Lung (tissue), 12 donors: ENCODE measurements around the gene MAB21L1. TPM values are rescaled to one million over a fixed set of nuclear protein-coding genes. Genes with fewer than 3 reads are reported as not detected.

Experiments
- ATAC-seq: fragments of 200-7000 bp; cut with Tn5 transposase; one replicate; pipeline ENCODE4 v1.9.1; 2020; ENCODE audit warnings: moderate number of reproducible peaks; ENCODE audit not compliant: insufficient read depth, low FRiP score
- DNase-seq, 3 donors: peaks; one replicate each; pipeline ENCODE4 v3.0.0-alpha.2; 2013 to 2017
- H3K27ac ChIP-seq, 2 donors: one replicate each; pipeline ENCODE4 v1.5.1; 2013; ENCODE audit warnings: mild to moderate bottlenecking in 2 of 2, moderate library complexity in 2 of 2, control low read depth in 1 of 2, inconsistent platforms in 1 of 2, low read depth in 1 of 2, low read length in 1 of 2
- H3K27me3 ChIP-seq, 3 donors: one replicate each; pipeline ENCODE4 v1.5.1; 2013; ENCODE audit warnings: low read length in 2 of 3; ENCODE audit not compliant: control insufficient read depth in 3 of 3, insufficient read depth in 3 of 3
- H3K36me3 ChIP-seq, 4 donors: one replicate each; pipeline ENCODE4 v1.5.1; 2013; ENCODE audit warnings: low read length in 4 of 4, mild to moderate bottlenecking in 1 of 4, moderate library complexity in 1 of 4; ENCODE audit not compliant: control insufficient read depth in 4 of 4, insufficient read depth in 4 of 4
- H3K4me1 ChIP-seq, 5 donors: one replicate each; pipeline ENCODE4 v1.5.1; 2013; ENCODE audit warnings: low read length in 5 of 5, mild to moderate bottlenecking in 2 of 5, moderate library complexity in 1 of 5; ENCODE audit not compliant: control insufficient read depth in 5 of 5, insufficient read depth in 5 of 5
- H3K4me3 ChIP-seq: one replicate; pipeline ENCODE4 v1.5.1; 2013; ENCODE audit warnings: mild to moderate bottlenecking, control low read depth, moderate library complexity
- H3K9ac ChIP-seq, 2 donors: one replicate each; pipeline ENCODE4 v1.5.1; 2013; ENCODE audit warnings: low read length in 2 of 2, control low read depth in 1 of 2; ENCODE audit not compliant: insufficient read depth in 1 of 2
- H3K9me3 ChIP-seq, 4 donors: one replicate each; pipeline ENCODE4 v1.5.1; 2013; ENCODE audit warnings: low read length in 3 of 4, mild to moderate bottlenecking in 1 of 4, moderate library complexity in 1 of 4; ENCODE audit not compliant: control insufficient read depth in 4 of 4, insufficient read depth in 3 of 4
- CTCF ChIP-seq: IDR thresholded peaks from 2 replicates; pipeline ENCODE4 v1.5.1; 2012; ENCODE audit warnings: mild to moderate bottlenecking; ENCODE audit errors: control extremely low read depth, extremely low read depth
- WGBS, 2 donors: extraction: QIAGEN DNeasy Blood & Tissue Kit; methylation state at CpG; one replicate each; pipeline ENCODE4 v1.1.7; 2013; 5-methylcytosine and 5-hydroxymethylcytosine counted together
- polyA plus RNA-seq, 2 donors: library from polyadenylated mRNA; stranded (reverse); fragments of 200-250 nt; gene quantifications; one replicate each; pipeline ENCODE4 v1.2.1, GENCODE V29; 2013
- total RNA-seq, 2 donors: library from RNA; depleted of rRNA in 1 of 2; stranded (reverse); fragments of >200 nt in 1 of 2; gene quantifications; one replicate each; pipeline ENCODE4 v1.2.1, GENCODE V29; 2014 to 2021
- donor health status: control.
- donor health status: control.
- donor health status: Bipolar disorder and iron deficiency.
- donor health status: healthy.
- donor health status: DM: yes; HTN: yes; CAD: no.

The MAB21L1 gene
- total and polyA plus RNA-seq, 4 donors: 0.04 to 0.28 TPM; not detected in 2

GRCh38 chr13:35496006-35496405 is 19.5 kb upstream of the MAB21L1 start:
- H3K27me3 ChIP-seq: peaks cover 0 to 3% (median 0%) of the 10 kb centered on the region in 3 donors
- no peak for TF ChIP-seq CTCF
- H3K4me1 ChIP-seq: peaks cover 0 to 9% (median 4%) of the 10 kb centered on the region in 5 donors
- H3K9ac ChIP-seq: no peak overlapping the region
- DNase-seq (no peak), ATAC-seq (no peak)
- no peak overlapping the region for H3K27ac ChIP-seq
- 50 to 58% methylated on average over 1 of the region's 1 CpG for WGBS, 2 donors
- H3K4me3 ChIP-seq: no peak overlapping the region
- no peaks in the 10 kb centered on the region for H3K9me3 ChIP-seq
- H3K36me3 ChIP-seq: no peaks in the 10 kb centered on the region

GRCh38 chr13:35489050-35489449 is 12.6 kb upstream of the MAB21L1 start:
- Histone ChIP-seq H3K9me3 (no peaks in the 10 kb centered on the region), H3K9ac (no peak overlapping the region), H3K4me1 (no peaks in the 10 kb centered on the region), H3K27me3 (peaks cover 0 to 6% (median 0%) of the 10 kb centered on the region in 3 donors), H3K27ac (no peak overlapping the region), H3K36me3 (no peaks in the 10 kb centered on the region), H3K4me3 (no peak overlapping the region)
- TF ChIP-seq CTCF: no peak
- 79% methylated on average over 4 of the region's 4 CpGs for WGBS, 2 donors
- DNase-seq: peak in 2 of 3 donors; percentile 52 to 59
- no peak for ATAC-seq

GRCh38 chr13:35485424-35485823 is 8.9 kb upstream of the MAB21L1 start:
- 95 to 98% methylated on average over 3 of the region's 3 CpGs for WGBS, 2 donors
- Histone ChIP-seq H3K9me3 (no peaks in the 10 kb centered on the region), H3K4me1 (no peaks in the 10 kb centered on the region), H3K27me3 (peaks cover 0 to 19% (median 8%) of the 10 kb centered on the region in 3 donors), H3K36me3 (no peaks in the 10 kb centered on the region), H3K4me3 (no peak overlapping the region), H3K27ac (no peak overlapping the region), H3K9ac (no peak overlapping the region)
- ATAC-seq (no peak), DNase-seq (no peak)
- TF ChIP-seq CTCF: no peak

- Histone ChIP-seq H3K27ac (no peak overlapping the region), H3K4me3 (no peak overlapping the region), H3K9me3 (no peaks in the 10 kb centered on the region), H3K4me1 (no peaks in the 10 kb centered on the region), H3K36me3 (no peaks in the 10 kb centered on the region), H3K9ac (no peak overlapping the region), H3K27me3 (peaks cover 0 to 29% (median 18%) of the 10 kb centered on the region in 3 donors)
- DNase-seq (no peak), ATAC-seq (no peak)
- 85% methylated on average over 2 of the region's 2 CpGs for WGBS, 2 donors
- no peak for TF ChIP-seq CTCF
These were observed 7.9 kb upstream of the MAB21L1 start for GRCh38 chr13:35484384-35484783.
